PFSK-1 (cell line): ENCODE results near the gene LRFN2.

Experiments
- FOXP2 ChIP-seq: optimal IDR thresholded peaks from 2 replicates; pipeline ENCODE3; 2011; ENCODE audit warnings: borderline replicate concordance, control low read depth, inconsistent platforms; ENCODE audit not compliant: insufficient read depth; ENCODE audit errors: extremely low read length, extremely low read depth
- POLR2AphosphoS5 ChIP-seq: IDR thresholded peaks from 2 replicates; pipeline ENCODE4 v1.6.1; 2012; ENCODE audit warnings: low read depth, mild to moderate bottlenecking, control low read depth, low read length, moderate library complexity
- REST ChIP-seq, 2 experiments: IDR thresholded peaks; 2 replicates each; pipeline versions ENCODE4 v1.6.1 to v1.8.0; 2011 to 2012; ENCODE audit warnings: low read depth in 2 of 2, low read length in 2 of 2, control low read depth in 1 of 2, inconsistent platforms in 1 of 2, mild to moderate bottlenecking in 1 of 2, moderate library complexity in 1 of 2; ENCODE audit not compliant: insufficient read depth in 1 of 2
- SIN3A ChIP-seq: IDR thresholded peaks from 2 replicates; pipeline ENCODE4 v1.6.1; 2012; ENCODE audit warnings: mild to moderate bottlenecking, low read length, moderate library complexity, borderline replicate concordance; ENCODE audit not compliant: insufficient read depth
- TAF1 ChIP-seq: IDR thresholded peaks from 2 replicates; pipeline ENCODE4 v1.6.1; 2012; ENCODE audit warnings: low read length, control low read depth, borderline replicate concordance; ENCODE audit not compliant: insufficient read depth

GRCh38 chr6:40489798-40490197 is 97.4 kb downstream of the LRFN2 start:
- no peak for TF ChIP-seq POLR2AphosphoS5
- no peak for TF ChIP-seq TAF1
- no peak for TF ChIP-seq SIN3A
- no peak for TF ChIP-seq FOXP2
- no peak for TF ChIP-seq REST (IDR thresholded peaks at IDR 0.05; ENCODE audit: insufficient read depth in 1 of 2, low read depth in 2 of 2, low read length in 2 of 2)
